HG03457 (cell line): Measurements from ENCODE around the gene NARF.
"Not testable (repeated sequence)": the region's sequence is repeated elsewhere in the genome, so short reads cannot be mapped to it uniquely, and the experiment has no call there.

Experiments
- ATAC-seq: cut with Tn5 transposase; IDR thresholded peaks from one replicate; pipeline ENCODE4 v1.9.1; 2021; ENCODE audit warnings: moderate number of reproducible peaks; ENCODE audit not compliant: unreplicated experiment

The NARF gene

GRCh38 chr17:82458179-82458884, at the start of gene NARF:
TSS of gene NARF (plus strand) at chr17:82458741. CDS start at chr17:82458804, 63 bp downstream.
- ATAC-seq: peak; percentile 77

- ATAC-seq: no peak
These were observed 49.6 kb upstream of the NARF start for GRCh38 chr17:82408938-82409318.

- no peak for ATAC-seq
These were observed 48.4 kb upstream of the NARF start for GRCh38 chr17:82410014-82410716.

- no peak for ATAC-seq
These were observed 47.0 kb upstream of the NARF start for GRCh38 chr17:82411396-82412053.

GRCh38 chr17:82412081-82412480, 46.5 kb upstream of the NARF start:
- not testable (repeated sequence) for ATAC-seq

- ATAC-seq: no peak
These were observed 45.7 kb upstream of the NARF start for GRCh38 chr17:82412535-82413520.

- no peak for ATAC-seq
These were observed 43.8 kb upstream of the NARF start for GRCh38 chr17:82414548-82415281.

- ATAC-seq: no peak
These were observed 43.2 kb upstream of the NARF start for GRCh38 chr17:82415336-82415735.

GRCh38 chr17:82415786-82416185, 42.8 kb upstream of the NARF start:
- ATAC-seq: no peak

GRCh38 chr17:82416264-82416663, 42.3 kb upstream of the NARF start:
- no peak for ATAC-seq

- no peak for ATAC-seq
These were observed 41.8 kb upstream of the NARF start for GRCh38 chr17:82416771-82417170.

- peak; percentile 64 for ATAC-seq
These were observed 40.2 kb upstream of the NARF start, which contains the start of the genes HEXD and OGFOD3 for GRCh38 chr17:82418001-82418986. TSS of gene HEXD (plus strand) at chr17:82418347. CDS start at chr17:82419800, 1,453 bp downstream. TSS of gene OGFOD3 (minus strand) at chr17:82418586. CDS start at chr17:82418485, 101 bp downstream.

GRCh38 chr17:82419540-82419939, 39.0 kb upstream of the NARF start:
- ATAC-seq: no peak

GRCh38 chr17:82424001-82424862, 34.3 kb upstream of the NARF start:
- ATAC-seq: no peak

- ATAC-seq: no peak
These were observed 33.7 kb upstream of the NARF start for GRCh38 chr17:82424863-82425159.

- no peak for ATAC-seq
These were observed 30.0 kb upstream of the NARF start for GRCh38 chr17:82428546-82428945.

GRCh38 chr17:82429824-82430223, 28.7 kb upstream of the NARF start:
- no peak for ATAC-seq

GRCh38 chr17:82432017-82432416, 26.5 kb upstream of the NARF start:
- no peak for ATAC-seq
